Measurements from ENCODE around the gene ATRX.

GRCh38 chrX:77788050-77788449 is 2.0 kb upstream of the ATRX start:
- TF ChIP-seq CTCF (IDR thresholded peaks at IDR 0.05), result no peak
- no peak for TF ChIP-seq POLR2A (IDR thresholded peaks at IDR 0.05)

All from esophagus squamous epithelium (tissue), 4 donors.